Measurements from ENCODE around the gene COG8. TPM values are rescaled to one million over a fixed set of nuclear protein-coding genes. Genes with fewer than 3 reads are reported as not detected.

The COG8 gene
- total RNA-seq, 4 donors from 2014 or later, result 24.0 to 36.0 (median 30.1) TPM

DNA sequence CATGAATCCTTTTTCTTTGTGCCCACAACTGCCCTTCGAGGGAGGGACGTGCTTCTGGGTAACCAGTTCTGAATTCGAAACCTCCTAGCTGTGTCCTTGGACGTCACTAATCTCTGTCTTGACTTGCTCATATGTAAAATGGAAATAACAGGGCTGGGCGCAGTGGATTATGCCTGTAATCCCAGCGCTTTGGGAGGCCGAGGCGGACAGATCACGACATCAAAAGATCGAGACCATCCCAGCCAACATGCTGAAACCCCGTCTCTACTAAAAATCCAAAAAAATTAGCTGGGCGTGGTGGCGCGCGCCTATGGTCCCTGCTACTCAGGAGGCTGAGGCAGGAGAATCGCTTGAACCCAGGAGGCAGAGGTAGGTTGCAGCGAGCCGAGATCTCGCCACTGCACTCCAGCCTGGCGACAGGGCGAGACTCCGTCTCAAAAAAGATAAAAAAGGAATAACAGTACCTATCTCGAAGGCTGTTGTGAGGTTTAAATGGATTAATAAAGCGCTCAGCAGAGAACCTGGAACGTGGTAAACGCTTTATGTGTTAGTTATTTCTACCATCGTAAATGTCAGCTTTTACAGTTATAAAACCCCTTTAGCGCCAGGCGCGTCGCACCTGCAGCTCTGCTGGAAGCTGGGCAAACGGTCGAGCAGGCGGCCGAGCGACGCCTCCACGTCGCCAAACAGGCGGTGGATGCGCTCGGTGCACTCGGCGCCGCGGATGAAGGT, 641 bp downstream of the COG8 start:
- WGBS, 2 donors, result 13 to 23% methylated on average over 34 to 44 of the region's 46 CpGs
- H3K27ac ChIP-seq, result peak overlapping the region; percentile 85 to 92 (median 89)
- peaks cover 0 to 61% (median 24%) of the 10 kb centered on the region in 3 donors for H3K36me3 ChIP-seq
- no peak for TF ChIP-seq POLR2A (IDR thresholded peaks at IDR 0.05)
- TF ChIP-seq, protein P1, sequence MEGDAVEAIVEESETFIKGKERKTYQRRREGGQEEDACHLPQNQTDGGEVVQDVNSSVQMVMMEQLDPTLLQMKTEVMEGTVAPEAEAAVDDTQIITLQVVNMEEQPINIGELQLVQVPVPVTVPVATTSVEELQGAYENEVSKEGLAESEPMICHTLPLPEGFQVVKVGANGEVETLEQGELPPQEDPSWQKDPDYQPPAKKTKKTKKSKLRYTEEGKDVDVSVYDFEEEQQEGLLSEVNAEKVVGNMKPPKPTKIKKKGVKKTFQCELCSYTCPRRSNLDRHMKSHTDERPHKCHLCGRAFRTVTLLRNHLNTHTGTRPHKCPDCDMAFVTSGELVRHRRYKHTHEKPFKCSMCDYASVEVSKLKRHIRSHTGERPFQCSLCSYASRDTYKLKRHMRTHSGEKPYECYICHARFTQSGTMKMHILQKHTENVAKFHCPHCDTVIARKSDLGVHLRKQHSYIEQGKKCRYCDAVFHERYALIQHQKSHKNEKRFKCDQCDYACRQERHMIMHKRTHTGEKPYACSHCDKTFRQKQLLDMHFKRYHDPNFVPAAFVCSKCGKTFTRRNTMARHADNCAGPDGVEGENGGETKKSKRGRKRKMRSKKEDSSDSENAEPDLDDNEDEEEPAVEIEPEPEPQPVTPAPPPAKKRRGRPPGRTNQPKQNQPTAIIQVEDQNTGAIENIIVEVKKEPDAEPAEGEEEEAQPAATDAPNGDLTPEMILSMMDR (IDR thresholded peaks at IDR 0.05), result no peak
- no peaks in the 10 kb centered on the region for H3K27me3 ChIP-seq
- H3K4me1 ChIP-seq, result peaks cover 17 to 43% (median 24%) of the 10 kb centered on the region in 3 donors
- H3K4me3 ChIP-seq, result peak overlapping the region; percentile 70 to 93 (median 84)
- DNase-seq, result no peak
- H3K9me3 ChIP-seq, result no peaks in the 10 kb centered on the region
- intact Hi-C loops (cut with DNase I), result no loop called here

DNA sequence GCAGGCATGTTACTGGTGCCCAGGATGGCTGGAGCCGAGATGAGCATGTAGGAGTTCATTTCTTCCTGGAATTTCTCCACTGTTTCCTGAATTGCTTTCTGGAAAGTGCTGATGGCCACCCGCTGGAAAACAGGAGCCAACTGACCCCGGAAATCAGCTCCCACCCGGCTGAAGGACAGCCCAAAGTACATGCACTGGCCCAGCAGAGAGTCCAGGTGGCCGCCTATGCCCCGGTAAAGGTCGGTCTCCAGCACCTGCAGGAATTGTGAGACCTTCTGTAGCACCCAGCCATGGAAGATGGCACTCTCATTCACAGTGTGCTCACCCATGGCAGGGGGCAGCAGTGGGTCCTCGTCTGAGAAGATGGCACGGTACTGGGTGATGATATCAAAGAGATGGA, 4.7 kb downstream of the COG8 start:
- no peak for TF ChIP-seq POLR2A (IDR thresholded peaks at IDR 0.05)
- TF ChIP-seq, protein P1 (IDR thresholded peaks at IDR 0.05), result no peak
- intact Hi-C loops (cut with DNase I), result no loop called here
- Histone ChIP-seq H3K9me3 (no peaks in the 10 kb centered on the region), H3K4me3 (no peak overlapping the region), H3K27me3 (no peaks in the 10 kb centered on the region), H3K36me3 (peaks cover 0 to 53% (median 24%) of the 10 kb centered on the region in 3 donors), H3K4me1 (peaks cover 14 to 40% (median 22%) of the 10 kb centered on the region in 3 donors), H3K27ac (no peak overlapping the region)
- no peak for DNase-seq
- WGBS, 2 donors, result 94 to 100% methylated on average over 6 to 8 of the region's 9 CpGs

GRCh38 chr16:69330286-69331109, 8.9 kb downstream of the COG8 start, which contains the start of gene PDF:
Gene PDF, minus strand, starts transcription at chr16:69330588. Its CDS starts 18 bp downstream, at chr16:69330570.
- H3K4me3 ChIP-seq, result peak within 1 kb of the TSS; percentile 68 to 98 (median 92)
- H3K4me1 ChIP-seq, result peaks cover 21 to 61% (median 38%) of the 10 kb centered on the region in 3 donors
- H3K9me3 ChIP-seq, result no peaks in the 10 kb centered on the region
- peak within 1 kb of the TSS; percentile 92 to 98 (median 96) for H3K27ac ChIP-seq
- TF ChIP-seq POLR2A (IDR thresholded peaks at IDR 0.05), result peak in 2 of 4 donors; percentile 78 to 81
- TF ChIP-seq, protein P1 (IDR thresholded peaks at IDR 0.05), result peak in 1 of 6 experiments; percentile 44
- intact Hi-C loops (cut with DNase I), result no loop called here
- 0 to 2% methylated on average over 4 to 7 of the region's 93 CpGs for WGBS, 2 donors
- H3K27me3 ChIP-seq, result no peaks in the 10 kb centered on the region
- DNase-seq, result peak; percentile 43
- peaks cover 0 to 69% (median 29%) of the 10 kb centered on the region in 3 donors for H3K36me3 ChIP-seq

DNA sequence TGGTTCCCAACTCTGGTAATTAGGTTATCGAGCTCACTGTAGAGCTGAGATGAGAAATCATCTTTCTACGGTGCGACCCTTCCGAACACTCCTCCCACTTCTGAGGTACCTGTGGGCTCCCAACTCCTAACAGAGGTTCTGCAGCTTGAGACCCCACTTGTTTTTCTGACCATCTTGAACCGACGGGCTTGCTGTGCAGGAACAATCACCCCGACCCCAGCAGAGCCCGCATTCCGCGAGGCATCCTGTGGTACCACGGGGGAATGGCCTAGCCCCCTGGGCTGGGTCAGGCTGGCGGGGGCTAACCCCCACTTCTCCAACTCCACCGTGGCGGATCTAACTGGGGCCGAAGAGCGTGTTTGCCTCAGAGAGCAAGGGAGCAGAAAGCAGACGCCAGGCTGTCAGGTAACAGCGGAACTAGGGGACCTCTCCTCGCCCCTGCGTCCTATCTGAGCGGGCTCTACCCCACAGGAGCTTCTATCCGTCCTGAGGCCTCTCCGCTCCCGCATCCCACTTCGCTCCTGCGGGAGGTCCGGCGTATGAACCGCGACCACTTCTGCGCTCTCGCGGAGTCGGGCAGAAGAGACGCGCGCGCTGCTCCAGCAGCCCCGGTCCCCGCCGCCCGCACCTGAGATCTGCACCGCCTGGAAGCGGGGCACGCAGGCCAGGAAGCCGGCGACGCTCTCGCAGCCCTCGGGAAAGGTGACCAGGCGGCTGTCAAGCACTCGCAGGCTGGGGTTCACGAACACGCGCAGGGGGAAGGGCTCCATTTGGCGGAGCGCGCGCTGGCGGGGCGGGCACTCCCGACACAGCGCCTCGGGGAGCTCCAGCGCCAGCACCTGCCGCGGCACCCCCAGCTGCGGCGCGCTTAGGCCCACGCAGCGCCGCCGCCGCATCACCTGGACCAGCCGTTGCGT, 9.7 kb downstream of the COG8 start:
- peak overlapping the region; percentile 68 to 98 (median 92) for H3K4me3 ChIP-seq
- intact Hi-C loops (cut with DNase I), result no loop called here
- no peak for DNase-seq
- WGBS, 2 donors, result 25 to 30% methylated on average over 8 to 12 of the region's 77 CpGs
- H3K36me3 ChIP-seq, result peaks cover 0 to 69% (median 20%) of the 10 kb centered on the region in 3 donors
- no peaks in the 10 kb centered on the region for H3K9me3 ChIP-seq
- H3K27me3 ChIP-seq, result no peaks in the 10 kb centered on the region
- TF ChIP-seq, protein P1 (IDR thresholded peaks at IDR 0.05), result no peak
- TF ChIP-seq POLR2A (IDR thresholded peaks at IDR 0.05), result no peak
- H3K4me1 ChIP-seq, result peaks cover 21 to 70% (median 38%) of the 10 kb centered on the region in 3 donors
- H3K27ac ChIP-seq, result peak overlapping the region; percentile 65 to 98 (median 96)
